ENCODE data around the gene OR51I2.

OR51I2 gene

GRCh38 chr11:5449023-5449422 lies at the start of gene OR51I2:
Gene OR51I2, plus strand, starts transcription at chr11:5449323. Its CDS starts 4,166 bp downstream, at chr11:5453489.
- no peak for DNase-seq (ENCODE audit: low read depth in 2 of 2, low spot score in 1 of 2)

GRCh38 chr11:5405173-5405572 lies 44.0 kb upstream of the OR51I2 start:
- DNase-seq (ENCODE audit: low read depth in 2 of 2, low spot score in 1 of 2) = no peak

GRCh38 chr11:5420993-5421392 lies 28.1 kb upstream of the OR51I2 start:
- no peak for DNase-seq (ENCODE audit: low read depth in 2 of 2, low spot score in 1 of 2)

- no peak for DNase-seq (ENCODE audit: low read depth in 2 of 2, low spot score in 1 of 2)
These were observed 27.3 kb upstream of the OR51I2 start, which contains the start of gene OR51Q1 for GRCh38 chr11:5421811-5422210. Gene OR51Q1, plus strand, starts transcription at chr11:5422111. Its CDS starts 90 bp downstream, at chr11:5422201.

- DNase-seq (ENCODE audit: low read depth in 2 of 2, low spot score in 1 of 2) = no peak
These were observed 26.0 kb upstream of the OR51I2 start for GRCh38 chr11:5423131-5423530.

- no peak for DNase-seq (ENCODE audit: low read depth in 2 of 2, low spot score in 1 of 2)
These were observed 7.7 kb upstream of the OR51I2 start, which contains the start of gene OR51I1 for GRCh38 chr11:5441414-5441813. Gene OR51I1, minus strand, starts transcription at chr11:5441514. Its CDS starts 0 bp downstream, at chr11:5441514.

GRCh38 chr11:5443835-5444393 lies 5.2 kb upstream of the OR51I2 start:
- DNase-seq (ENCODE audit: low read depth in 2 of 2, low spot score in 1 of 2) = no peak

GRCh38 chr11:5449432-5449831 lies 309 bp downstream of the OR51I2 start:
- DNase-seq (ENCODE audit: low read depth in 2 of 2, low spot score in 1 of 2) = no peak

- no peak for DNase-seq (ENCODE audit: low read depth in 2 of 2, low spot score in 1 of 2)
These were observed 12.0 kb downstream of the OR51I2 start for GRCh38 chr11:5460983-5461621.

- no peak for DNase-seq (ENCODE audit: low read depth in 2 of 2, low spot score in 1 of 2)
These were observed 18.4 kb downstream of the OR51I2 start for GRCh38 chr11:5467527-5467926.

GRCh38 chr11:5473921-5474320 lies 24.8 kb downstream of the OR51I2 start:
- DNase-seq (ENCODE audit: low read depth in 2 of 2, low spot score in 1 of 2) = no peak

GRCh38 chr11:5476186-5476819 lies 27.2 kb downstream of the OR51I2 start:
- no peak for DNase-seq (ENCODE audit: low read depth in 2 of 2, low spot score in 1 of 2)

GRCh38 chr11:5486003-5486402 lies 36.9 kb downstream of the OR51I2 start:
- no peak for DNase-seq (ENCODE audit: low read depth in 2 of 2, low spot score in 1 of 2)

GRCh38 chr11:5486421-5486820 lies 37.3 kb downstream of the OR51I2 start:
- no peak for DNase-seq (ENCODE audit: low read depth in 2 of 2, low spot score in 1 of 2)

GRCh38 chr11:5488385-5488784 lies 39.3 kb downstream of the OR51I2 start, which contains the start of gene OR52D1:
Gene OR52D1, plus strand, starts transcription at chr11:5488685. Its CDS starts 22 bp downstream, at chr11:5488707.
- no peak for DNase-seq (ENCODE audit: low read depth in 2 of 2, low spot score in 1 of 2)

GRCh38 chr11:5488798-5489399 lies 39.8 kb downstream of the OR51I2 start:
- DNase-seq (ENCODE audit: low read depth in 2 of 2, low spot score in 1 of 2) = no peak

GRCh38 chr11:5489576-5490357 lies 40.6 kb downstream of the OR51I2 start:
- no peak for DNase-seq (ENCODE audit: low read depth in 2 of 2, low spot score in 1 of 2)

GRCh38 chr11:5499671-5500070 lies 50.5 kb downstream of the OR51I2 start:
- DNase-seq (ENCODE audit: low read depth in 2 of 2, low spot score in 1 of 2) = no peak

- no peak for DNase-seq (ENCODE audit: low read depth in 2 of 2, low spot score in 1 of 2)
These were observed 51.3 kb downstream of the OR51I2 start for GRCh38 chr11:5500393-5500801.

GRCh38 chr11:5504403-5504921 lies 55.3 kb downstream of the OR51I2 start:
- no peak for DNase-seq (ENCODE audit: low read depth in 2 of 2, low spot score in 1 of 2)
